Measurements from ENCODE around the gene GPR15LG. TPM values are rescaled to one million over a fixed set of nuclear protein-coding genes. Genes with fewer than 3 reads are reported as not detected.
"Not testable (repeated sequence)": the region's sequence is repeated elsewhere in the genome, so short reads cannot be mapped to it uniquely, and the experiment has no call there.

GPR15LG gene
- total RNA-seq, 1 donor from 2014 or later = not detected

DNA sequence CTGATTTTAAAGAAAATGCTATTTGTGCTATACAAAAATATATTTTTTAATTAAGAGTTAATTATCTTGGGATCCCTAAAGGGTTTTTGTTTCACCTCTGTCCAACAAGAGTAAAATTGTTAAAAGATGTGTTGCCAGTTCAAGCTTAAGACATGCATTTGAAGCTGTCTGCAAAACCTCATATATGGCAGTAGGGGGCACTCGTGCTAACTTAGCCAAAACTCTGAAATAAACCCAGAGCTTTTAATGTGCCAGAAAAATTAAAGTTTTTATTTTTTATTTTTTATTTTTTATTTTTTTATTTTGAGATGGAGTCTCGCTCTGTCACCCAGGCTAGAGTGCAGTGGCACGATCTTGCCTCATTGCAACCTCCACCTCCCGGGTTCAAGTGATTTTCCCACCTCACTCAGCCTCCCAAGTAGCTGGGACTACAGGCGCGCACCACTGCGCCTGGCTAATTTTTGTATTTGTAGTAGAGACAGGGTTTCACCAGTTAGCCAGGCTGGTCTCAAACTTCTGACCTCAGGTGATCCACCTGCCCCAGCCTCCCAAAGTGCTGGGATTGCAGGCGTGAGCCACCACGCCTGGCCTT, 25.5 kb upstream of the GPR15LG start:
- not testable (repeated sequence) for H3K36me3 Mint-ChIP-seq (ENCODE audit: unreplicated experiment); H3K4me1 Mint-ChIP-seq (ENCODE audit: low read depth, unreplicated experiment); H3K4me3 Mint-ChIP-seq (ENCODE audit: unreplicated experiment); H3K9me3 Mint-ChIP-seq (ENCODE audit: unreplicated experiment); H3K27ac Mint-ChIP-seq (ENCODE audit: unreplicated experiment); H3K27me3 Mint-ChIP-seq (ENCODE audit: unreplicated experiment); DNase-seq
- TF ChIP-seq, protein P1, sequence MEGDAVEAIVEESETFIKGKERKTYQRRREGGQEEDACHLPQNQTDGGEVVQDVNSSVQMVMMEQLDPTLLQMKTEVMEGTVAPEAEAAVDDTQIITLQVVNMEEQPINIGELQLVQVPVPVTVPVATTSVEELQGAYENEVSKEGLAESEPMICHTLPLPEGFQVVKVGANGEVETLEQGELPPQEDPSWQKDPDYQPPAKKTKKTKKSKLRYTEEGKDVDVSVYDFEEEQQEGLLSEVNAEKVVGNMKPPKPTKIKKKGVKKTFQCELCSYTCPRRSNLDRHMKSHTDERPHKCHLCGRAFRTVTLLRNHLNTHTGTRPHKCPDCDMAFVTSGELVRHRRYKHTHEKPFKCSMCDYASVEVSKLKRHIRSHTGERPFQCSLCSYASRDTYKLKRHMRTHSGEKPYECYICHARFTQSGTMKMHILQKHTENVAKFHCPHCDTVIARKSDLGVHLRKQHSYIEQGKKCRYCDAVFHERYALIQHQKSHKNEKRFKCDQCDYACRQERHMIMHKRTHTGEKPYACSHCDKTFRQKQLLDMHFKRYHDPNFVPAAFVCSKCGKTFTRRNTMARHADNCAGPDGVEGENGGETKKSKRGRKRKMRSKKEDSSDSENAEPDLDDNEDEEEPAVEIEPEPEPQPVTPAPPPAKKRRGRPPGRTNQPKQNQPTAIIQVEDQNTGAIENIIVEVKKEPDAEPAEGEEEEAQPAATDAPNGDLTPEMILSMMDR (IDR thresholded peaks at IDR 0.05; ENCODE audit: partially characterized antibody, unreplicated experiment) = peak; percentile 81

DNA sequence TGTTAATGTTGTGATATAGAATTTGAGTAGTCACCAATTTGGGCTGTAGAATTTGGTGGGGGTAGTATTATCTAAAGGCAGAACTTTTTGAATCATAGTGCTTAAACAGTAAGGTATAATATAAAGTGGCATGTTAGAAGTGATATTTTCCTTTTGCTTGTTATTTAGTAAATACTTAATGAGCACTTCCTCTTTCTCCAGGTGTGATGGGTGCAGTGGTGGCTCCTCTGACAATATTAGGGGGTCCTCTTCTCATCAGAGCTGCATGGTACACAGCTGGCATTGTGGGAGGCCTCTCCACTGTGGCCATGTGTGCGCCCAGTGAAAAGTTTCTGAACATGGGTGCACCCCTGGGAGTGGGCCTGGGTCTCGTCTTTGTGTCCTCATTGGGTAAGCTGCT, 23.7 kb upstream of the GPR15LG start:
- H3K4me1 Mint-ChIP-seq (ENCODE audit: low read depth, unreplicated experiment) = no peaks in the 10 kb centered on the region
- no peak overlapping the region for H3K27ac Mint-ChIP-seq (ENCODE audit: unreplicated experiment)
- no peaks in the 10 kb centered on the region for H3K27me3 Mint-ChIP-seq (ENCODE audit: unreplicated experiment)
- H3K4me3 Mint-ChIP-seq (ENCODE audit: unreplicated experiment) = no peak overlapping the region
- H3K9me3 Mint-ChIP-seq (ENCODE audit: unreplicated experiment) = no peaks in the 10 kb centered on the region
- no peak for DNase-seq
- TF ChIP-seq, protein P1 (IDR thresholded peaks at IDR 0.05; ENCODE audit: partially characterized antibody, unreplicated experiment) = no peak
- H3K36me3 Mint-ChIP-seq (ENCODE audit: unreplicated experiment) = peaks cover 2% of the 10 kb centered on the region

DNA sequence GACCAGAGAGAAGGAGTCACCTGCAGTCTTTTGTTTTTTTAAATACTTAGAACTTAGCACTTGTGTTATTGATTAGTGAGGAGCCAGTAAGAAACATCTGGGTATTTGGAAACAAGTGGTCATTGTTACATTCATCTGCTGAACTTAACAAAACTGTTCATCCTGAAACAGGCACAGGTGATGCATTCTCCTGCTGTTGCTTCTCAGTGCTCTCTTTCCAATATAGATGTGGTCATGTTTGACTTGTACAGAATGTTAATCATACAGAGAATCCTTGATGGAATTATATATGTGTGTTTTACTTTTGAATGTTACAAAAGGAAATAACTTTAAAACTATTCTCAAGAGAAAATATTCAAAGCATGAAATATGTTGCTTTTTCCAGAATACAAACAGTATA, 20.8 kb upstream of the GPR15LG start:
- Mint-ChIP-seq H3K27me3 (ENCODE audit: unreplicated experiment) (peaks cover 2% of the 10 kb centered on the region), H3K36me3 (ENCODE audit: unreplicated experiment) (peaks cover 4% of the 10 kb centered on the region), H3K9me3 (ENCODE audit: unreplicated experiment) (peaks cover 1% of the 10 kb centered on the region), H3K4me3 (ENCODE audit: unreplicated experiment) (no peak overlapping the region), H3K27ac (ENCODE audit: unreplicated experiment) (no peak overlapping the region), H3K4me1 (ENCODE audit: low read depth, unreplicated experiment) (no peaks in the 10 kb centered on the region)
- TF ChIP-seq, protein P1 (IDR thresholded peaks at IDR 0.05; ENCODE audit: partially characterized antibody, unreplicated experiment) = no peak
- DNase-seq = no peak

DNA sequence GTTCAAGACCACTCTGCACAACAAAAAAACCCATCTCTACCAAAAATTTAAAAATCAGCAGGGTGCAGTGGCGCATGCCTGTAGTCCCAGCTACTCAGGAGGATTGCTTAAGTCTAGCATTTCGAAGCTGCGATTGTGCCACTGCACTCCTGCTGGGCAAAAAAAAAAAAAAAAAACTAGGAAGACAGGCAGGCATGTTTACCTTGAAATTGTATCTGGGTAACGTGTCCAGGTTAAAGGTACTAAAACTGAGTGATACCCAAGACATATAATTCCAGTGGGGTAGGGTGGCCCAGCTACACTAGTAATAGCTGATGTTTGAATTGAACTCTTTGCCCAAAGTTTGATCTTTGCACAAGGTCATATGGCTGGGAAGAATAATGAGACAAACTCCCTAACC, 18.1 kb upstream of the GPR15LG start:
- Mint-ChIP-seq H3K9me3 (ENCODE audit: unreplicated experiment) (peaks cover 1% of the 10 kb centered on the region), H3K27ac (ENCODE audit: unreplicated experiment) (no peak overlapping the region), H3K36me3 (ENCODE audit: unreplicated experiment) (peaks cover 4% of the 10 kb centered on the region), H3K4me3 (ENCODE audit: unreplicated experiment) (no peak overlapping the region), H3K4me1 (ENCODE audit: low read depth, unreplicated experiment) (peaks cover 2% of the 10 kb centered on the region), H3K27me3 (ENCODE audit: unreplicated experiment) (peaks cover 2% of the 10 kb centered on the region)
- TF ChIP-seq, protein P1 (IDR thresholded peaks at IDR 0.05; ENCODE audit: partially characterized antibody, unreplicated experiment) = no peak
- no peak for DNase-seq

DNA sequence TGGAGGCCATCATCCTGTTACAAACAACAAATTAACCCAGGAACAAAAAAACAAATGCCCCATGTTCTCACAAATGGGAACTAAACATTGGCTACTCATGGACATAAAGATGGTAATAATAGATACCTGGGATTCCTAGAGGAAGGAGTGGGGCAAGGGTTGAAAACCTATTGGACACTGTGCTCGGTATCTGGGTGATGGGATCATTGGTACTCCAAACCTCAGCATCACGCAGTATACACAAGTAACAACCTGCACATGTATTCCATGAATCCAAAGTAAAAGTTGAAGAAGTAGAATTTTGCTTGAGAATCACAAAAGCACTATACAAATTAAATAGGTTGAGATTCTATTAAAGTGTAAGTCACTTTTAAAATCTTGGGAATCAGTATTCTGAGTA, 17.6 kb upstream of the GPR15LG start:
- Mint-ChIP-seq H3K36me3 (ENCODE audit: unreplicated experiment) (peaks cover 4% of the 10 kb centered on the region), H3K27ac (ENCODE audit: unreplicated experiment) (no peak overlapping the region), H3K27me3 (ENCODE audit: unreplicated experiment) (peaks cover 2% of the 10 kb centered on the region), H3K4me1 (ENCODE audit: low read depth, unreplicated experiment) (peaks cover 2% of the 10 kb centered on the region), H3K4me3 (ENCODE audit: unreplicated experiment) (no peak overlapping the region), H3K9me3 (ENCODE audit: unreplicated experiment) (peaks cover 1% of the 10 kb centered on the region)
- DNase-seq = no peak
- TF ChIP-seq, protein P1 (IDR thresholded peaks at IDR 0.05; ENCODE audit: partially characterized antibody, unreplicated experiment) = no peak
